HL-60/S4 treated with phorbol 12-myristate 13-acetate at 8.2 ng/mL for 4 days and 3 days (cell line): ENCODE results near the gene OR6C70.
"Not testable (repeated sequence)": the region's sequence is repeated elsewhere in the genome, so short reads cannot be mapped to it uniquely, and the experiment has no call there.

ENCODE experiments used
- in situ Hi-C: fragments of 300-500 bp; cut with MboI; formaldehyde crosslinking; loops from 2 replicates; pipeline ENCODE4 v1.15.0; 2022; ENCODE audit warnings: low sequenced_read_pairs

Gene OR6C70

GRCh38 chr12:55470088-55470829, at the start of gene OR6C70:
OR6C70 (minus strand) TSS chr12:55470138; CDS start chr12:55470138, 0 bp downstream.
- in situ Hi-C loops = no loop called here

GRCh38 chr12:55516391-55516790, 46.5 kb upstream of the OR6C70 start:
- in situ Hi-C loops = no loop called here

GRCh38 chr12:55515696-55516095, 45.8 kb upstream of the OR6C70 start:
- in situ Hi-C loops = no loop called here

- in situ Hi-C loops = no loop called here
These were observed 31.7 kb upstream of the OR6C70 start for GRCh38 chr12:55501601-55502000.

GRCh38 chr12:55499810-55500252, 29.9 kb upstream of the OR6C70 start:
- in situ Hi-C loops = no loop called here

DNA sequence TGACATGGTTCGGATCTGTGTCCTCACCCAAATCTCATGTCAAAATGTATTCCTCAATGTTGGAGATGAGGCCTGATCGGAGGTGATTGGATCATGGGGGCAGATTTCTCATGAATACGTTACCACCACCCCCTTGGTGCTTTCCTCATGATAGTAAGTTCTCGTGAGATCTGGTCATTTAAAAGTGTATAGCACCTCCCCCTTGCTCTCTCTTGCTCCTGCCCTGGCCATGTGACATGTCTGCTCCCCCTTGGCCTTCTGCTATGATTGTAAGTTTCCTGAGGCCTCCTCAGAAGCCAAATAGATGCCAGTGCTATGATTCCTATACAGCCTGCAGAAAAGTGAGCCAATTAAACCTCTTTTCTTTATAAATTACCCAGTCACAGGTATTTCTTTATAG, 29.3 kb upstream of the OR6C70 start:
- in situ Hi-C loops = no loop called here

GRCh38 chr12:55495490-55495889, 25.6 kb upstream of the OR6C70 start:
- in situ Hi-C loops = no loop called here

GRCh38 chr12:55492078-55492477, 22.1 kb upstream of the OR6C70 start, which contains the start of gene OR6C68:
OR6C68 (plus strand) TSS chr12:55492378; CDS start chr12:55492378, 0 bp downstream.
- in situ Hi-C loops = no loop called here

GRCh38 chr12:55484284-55484683, 14.3 kb upstream of the OR6C70 start:
- in situ Hi-C loops = not testable (repeated sequence)

DNA sequence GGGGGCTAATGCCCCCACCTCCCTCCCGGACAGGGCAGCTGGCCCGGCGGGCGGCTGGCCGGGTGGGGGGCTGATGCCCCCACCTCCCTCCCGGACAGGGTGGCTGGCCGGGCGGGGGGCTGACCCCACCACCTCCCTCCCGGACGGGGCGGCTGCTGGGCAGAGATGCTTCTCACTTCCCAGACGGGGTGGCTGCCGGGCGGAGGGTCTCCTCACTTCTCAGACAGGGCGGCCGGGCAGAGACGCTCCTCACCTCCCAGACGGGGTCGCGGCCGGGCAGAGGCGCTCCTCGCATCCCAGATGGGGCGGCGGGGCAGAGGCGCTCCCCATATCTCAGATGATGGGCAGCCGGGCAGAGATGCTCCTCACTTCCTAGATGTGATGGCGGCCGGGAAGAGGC, 9.2 kb upstream of the OR6C70 start:
- in situ Hi-C loops = not testable (repeated sequence)

GRCh38 chr12:55472264-55472663, 2.3 kb upstream of the OR6C70 start:
- in situ Hi-C loops = no loop called here

GRCh38 chr12:55469291-55469690, 647 bp downstream of the OR6C70 start:
- in situ Hi-C loops = no loop called here

GRCh38 chr12:55467836-55468235, 2.1 kb downstream of the OR6C70 start:
- in situ Hi-C loops = no loop called here

- in situ Hi-C loops = not testable (repeated sequence)
These were observed 5.0 kb downstream of the OR6C70 start for GRCh38 chr12:55464926-55465325.

DNA sequence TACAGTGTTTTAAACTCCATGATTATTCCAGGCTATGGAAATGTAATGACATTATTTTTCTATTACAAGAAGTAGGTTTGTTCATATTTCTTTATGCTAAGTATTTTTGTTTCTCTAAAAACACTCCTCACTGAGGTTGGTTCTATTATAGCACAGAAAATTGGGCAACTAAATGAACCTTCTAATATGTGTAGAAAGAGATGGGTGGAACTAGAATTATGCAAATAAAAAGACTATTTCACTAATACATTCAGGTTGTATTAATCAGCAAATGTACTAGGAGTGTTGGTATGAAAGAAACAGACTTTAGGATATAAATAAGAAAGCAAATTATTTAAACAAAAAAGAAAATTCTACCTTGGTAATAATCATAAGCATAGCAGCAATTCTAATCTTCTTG, 21.1 kb downstream of the OR6C70 start:
- in situ Hi-C loops = no loop called here

DNA sequence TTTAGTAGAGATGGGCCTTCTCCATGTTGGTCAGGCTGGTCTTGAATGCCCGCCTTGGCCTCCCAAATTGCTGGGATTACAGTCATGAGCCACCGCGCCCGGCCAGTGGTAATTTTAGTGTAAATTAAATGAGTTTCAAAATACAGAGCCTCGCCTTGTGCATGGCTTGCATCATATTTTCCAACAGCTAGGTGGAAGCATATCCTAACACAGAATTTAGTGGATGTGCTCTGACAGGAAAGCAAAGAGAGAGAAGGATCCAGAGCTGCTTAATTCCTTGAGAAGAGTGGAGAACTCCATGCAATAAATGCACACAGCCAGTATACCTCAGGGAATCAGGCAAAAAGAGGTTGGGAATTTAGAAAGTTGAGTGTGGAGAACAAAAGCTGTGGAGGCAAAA, 23.6 kb downstream of the OR6C70 start:
- in situ Hi-C loops = no loop called here

DNA sequence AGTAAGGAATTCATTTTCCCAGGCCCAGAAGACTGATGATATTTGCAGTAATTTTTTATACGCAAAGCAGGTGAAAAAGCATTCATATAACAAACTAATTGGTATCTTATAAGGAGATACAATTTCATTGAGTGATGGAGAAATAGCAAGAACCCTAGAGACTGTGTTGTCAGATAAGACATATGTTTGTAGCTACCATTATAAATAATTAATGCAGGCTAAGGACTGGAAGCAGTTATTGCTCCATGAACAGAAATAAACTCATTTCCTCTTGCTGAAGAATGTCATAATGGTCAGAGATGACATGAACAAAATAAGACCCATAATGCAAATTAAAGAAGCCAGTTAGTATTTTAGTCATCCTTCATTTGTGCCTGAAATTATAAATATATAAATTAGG, 24.6 kb downstream of the OR6C70 start:
- in situ Hi-C loops = no loop called here

DNA sequence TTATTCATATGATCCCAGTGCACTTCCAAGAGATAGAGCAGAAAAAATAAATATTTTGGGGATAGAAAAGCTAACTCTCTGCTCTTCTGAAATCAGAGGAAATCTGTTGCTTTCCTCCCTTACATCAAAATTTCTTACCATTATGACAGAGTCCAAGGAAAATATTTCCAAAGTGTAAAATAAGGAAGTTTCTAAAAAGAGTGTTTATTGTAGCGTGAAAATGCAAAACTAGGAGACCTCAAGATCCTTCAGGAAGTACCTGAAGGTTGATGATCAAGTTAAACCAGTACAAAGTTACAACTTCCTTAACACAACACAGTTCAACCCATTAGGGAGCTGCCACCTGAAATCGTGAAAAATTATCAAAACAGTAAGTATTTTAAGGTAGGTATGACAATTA, 26.2 kb downstream of the OR6C70 start, which contains the start of gene OR6C2:
TSS of gene OR6C2 (plus strand) at position 301 of the 400 bp plus-strand sequence. CDS start 8,138 bp downstream, outside the sequence.
- in situ Hi-C loops = no loop called here

GRCh38 chr12:55441233-55441632, 28.7 kb downstream of the OR6C70 start:
- in situ Hi-C loops = not testable (repeated sequence)

DNA sequence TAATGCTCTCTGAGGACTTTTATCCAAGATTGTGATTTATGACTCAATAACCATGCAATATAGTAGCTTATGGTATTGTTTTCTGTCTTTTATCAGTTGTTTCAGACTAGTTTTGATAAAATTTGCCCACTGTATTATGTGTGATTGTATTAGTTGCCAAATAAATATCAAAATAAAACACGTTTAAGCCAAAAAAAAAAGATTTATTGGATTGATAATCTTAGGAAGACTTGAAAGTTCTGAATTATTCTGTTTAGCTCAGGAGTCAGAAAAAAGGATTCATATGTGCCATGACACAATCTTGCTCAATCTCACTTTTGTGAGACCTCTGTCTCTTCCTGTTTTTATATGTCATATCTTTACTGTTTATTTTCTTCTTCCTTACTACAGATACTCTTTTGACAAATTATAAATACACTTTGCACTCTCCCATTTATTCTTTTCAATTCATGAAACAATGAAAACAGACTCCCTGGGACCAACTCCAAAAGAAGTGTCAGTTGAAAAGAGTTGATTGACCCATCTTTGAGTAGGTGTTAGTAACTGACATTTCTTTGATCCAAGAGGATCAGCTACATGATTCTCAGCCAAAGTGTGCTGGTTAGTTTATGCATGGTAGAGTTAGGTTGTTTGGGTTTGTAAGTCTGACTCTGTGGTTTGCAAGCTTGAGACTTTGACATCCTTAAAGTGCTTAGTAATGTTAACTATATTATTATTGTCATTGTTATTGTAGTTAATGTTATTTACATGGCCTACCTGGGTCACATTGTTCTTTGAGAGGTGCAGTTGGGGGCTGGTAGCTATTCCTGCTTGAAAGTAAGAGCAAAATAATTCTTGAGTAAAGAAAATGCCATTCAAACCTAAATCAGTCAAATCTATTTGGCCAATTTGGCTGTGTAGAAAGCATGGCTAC, 41.4 kb downstream of the OR6C70 start:
- in situ Hi-C loops = no loop called here

- in situ Hi-C loops = no loop called here
These were observed 44.0 kb downstream of the OR6C70 start, which contains the start of gene OR6C76 for GRCh38 chr12:55425954-55426353. OR6C76 (plus strand) TSS chr12:55426254; CDS start chr12:55426254, 0 bp downstream.
